Measurements from ENCODE around the gene CCDC172.

The CCDC172 gene

GRCh38 chr10:116311706-116312490, 12.3 kb upstream of the CCDC172 start:
- no peak overlapping the region for H3K27ac Mint-ChIP-seq
- H3K36me3 Mint-ChIP-seq: no peaks in the 10 kb centered on the region
- H3K4me3 Mint-ChIP-seq: no peak overlapping the region
- H3K9me3 Mint-ChIP-seq (ENCODE audit: low read depth): no peaks in the 10 kb centered on the region
- peaks cover 6% of the 10 kb centered on the region for H3K27me3 Mint-ChIP-seq
- peaks cover 7% of the 10 kb centered on the region for H3K4me1 Mint-ChIP-seq (ENCODE audit: low read depth)

- Mint-ChIP-seq H3K36me3 (no peaks in the 10 kb centered on the region), H3K27me3 (peaks cover 4% of the 10 kb centered on the region), H3K9me3 (ENCODE audit: low read depth) (no peaks in the 10 kb centered on the region), H3K4me1 (ENCODE audit: low read depth) (peaks cover 13% of the 10 kb centered on the region), H3K4me3 (no peak overlapping the region), H3K27ac (no peak overlapping the region)
Observed at GRCh38 chr10:116312548-116312947, 11.7 kb upstream of the CCDC172 start.

GRCh38 chr10:116316503-116316902, 7.7 kb upstream of the CCDC172 start:
- no peaks in the 10 kb centered on the region for H3K9me3 Mint-ChIP-seq (ENCODE audit: low read depth)
- H3K4me3 Mint-ChIP-seq: no peak overlapping the region
- H3K4me1 Mint-ChIP-seq (ENCODE audit: low read depth): peaks cover 13% of the 10 kb centered on the region
- peaks cover 3% of the 10 kb centered on the region for H3K27me3 Mint-ChIP-seq
- no peak overlapping the region for H3K27ac Mint-ChIP-seq
- no peaks in the 10 kb centered on the region for H3K36me3 Mint-ChIP-seq

GRCh38 chr10:116324951-116325635, 845 bp downstream of the CCDC172 start:
- no peak overlapping the region for H3K4me3 Mint-ChIP-seq
- H3K36me3 Mint-ChIP-seq: no peaks in the 10 kb centered on the region
- no peak overlapping the region for H3K27ac Mint-ChIP-seq
- no peaks in the 10 kb centered on the region for H3K9me3 Mint-ChIP-seq (ENCODE audit: low read depth)
- no peaks in the 10 kb centered on the region for H3K4me1 Mint-ChIP-seq (ENCODE audit: low read depth)
- H3K27me3 Mint-ChIP-seq: no peaks in the 10 kb centered on the region

GRCh38 chr10:116325987-116326386, 1.7 kb downstream of the CCDC172 start:
- no peaks in the 10 kb centered on the region for H3K36me3 Mint-ChIP-seq
- no peaks in the 10 kb centered on the region for H3K9me3 Mint-ChIP-seq (ENCODE audit: low read depth)
- H3K4me1 Mint-ChIP-seq (ENCODE audit: low read depth): no peaks in the 10 kb centered on the region
- H3K27me3 Mint-ChIP-seq: no peaks in the 10 kb centered on the region
- H3K27ac Mint-ChIP-seq: no peak overlapping the region
- no peak overlapping the region for H3K4me3 Mint-ChIP-seq

DNA sequence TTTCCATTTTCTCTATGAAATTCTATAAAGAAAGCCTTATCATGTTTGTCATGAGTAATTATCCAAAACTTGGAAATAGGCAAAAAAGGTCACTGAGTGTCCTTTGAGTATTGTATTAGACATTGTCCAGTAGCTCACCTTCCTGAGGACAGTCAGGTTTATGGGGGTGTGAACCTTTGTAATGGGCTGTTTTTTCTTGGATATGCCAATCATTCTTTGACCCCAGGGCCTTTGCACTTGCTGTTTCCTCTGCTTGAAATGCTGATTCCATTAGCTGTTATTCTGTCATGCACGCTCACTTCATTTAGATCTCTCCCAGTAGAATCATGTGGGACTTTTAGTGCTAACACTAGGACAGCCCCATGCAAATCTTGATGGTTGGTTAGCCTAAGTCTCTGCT, 4.9 kb downstream of the CCDC172 start:
- Mint-ChIP-seq H3K27me3 (peaks cover 3% of the 10 kb centered on the region), H3K4me1 (ENCODE audit: low read depth) (no peaks in the 10 kb centered on the region), H3K4me3 (no peak overlapping the region), H3K9me3 (ENCODE audit: low read depth) (no peaks in the 10 kb centered on the region), H3K27ac (no peak overlapping the region), H3K36me3 (no peaks in the 10 kb centered on the region)

DNA sequence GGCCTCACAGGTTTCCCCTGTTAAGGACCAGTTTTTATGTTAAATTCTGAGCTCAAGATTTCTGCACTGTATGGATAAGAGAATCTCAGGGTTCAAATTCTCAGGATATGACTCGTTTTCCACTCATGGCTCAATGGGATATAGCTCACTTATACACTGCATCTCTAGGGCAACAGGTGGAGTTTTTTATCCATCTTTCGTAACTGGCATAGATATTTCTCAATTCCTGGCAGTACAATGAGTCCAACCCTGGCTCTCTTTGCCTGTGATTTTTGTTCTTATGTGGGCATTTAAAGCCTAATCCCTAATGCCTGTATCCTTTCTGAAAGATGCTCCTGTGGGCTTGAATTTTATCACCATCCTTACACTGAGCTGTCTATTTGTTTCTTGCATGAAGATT, 7.6 kb downstream of the CCDC172 start:
- Mint-ChIP-seq H3K27ac (no peak overlapping the region), H3K36me3 (no peaks in the 10 kb centered on the region), H3K4me3 (no peak overlapping the region), H3K9me3 (ENCODE audit: low read depth) (no peaks in the 10 kb centered on the region), H3K4me1 (ENCODE audit: low read depth) (no peaks in the 10 kb centered on the region), H3K27me3 (peaks cover 3% of the 10 kb centered on the region)

DNA sequence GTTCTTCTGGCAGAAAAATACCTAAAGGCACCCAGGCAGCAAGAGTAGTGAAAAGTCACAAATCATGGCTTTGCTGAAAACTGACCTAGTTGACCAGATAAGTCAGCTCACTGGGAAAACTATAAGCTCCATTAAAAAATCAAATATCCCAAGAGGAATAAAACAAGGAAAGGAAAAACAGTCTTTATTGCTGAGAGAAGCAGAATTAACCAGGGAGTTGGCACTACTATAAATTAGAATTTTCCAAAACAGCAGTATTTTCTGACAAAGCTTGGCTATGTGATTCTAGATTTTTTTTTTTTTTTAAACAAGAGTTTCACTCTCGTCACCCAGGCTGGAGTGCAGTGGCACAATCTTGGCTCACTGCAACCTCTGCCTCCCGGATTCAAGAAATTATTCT, 12.6 kb downstream of the CCDC172 start:
- H3K27ac Mint-ChIP-seq: no peak overlapping the region
- H3K27me3 Mint-ChIP-seq: peaks cover 5% of the 10 kb centered on the region
- no peaks in the 10 kb centered on the region for H3K9me3 Mint-ChIP-seq (ENCODE audit: low read depth)
- no peaks in the 10 kb centered on the region for H3K4me1 Mint-ChIP-seq (ENCODE audit: low read depth)
- no peaks in the 10 kb centered on the region for H3K36me3 Mint-ChIP-seq
- no peak overlapping the region for H3K4me3 Mint-ChIP-seq

- Mint-ChIP-seq H3K4me3 (no peak overlapping the region), H3K27me3 (no peaks in the 10 kb centered on the region), H3K9me3 (ENCODE audit: low read depth) (no peaks in the 10 kb centered on the region)
Observed at GRCh38 chr10:116352125-116352524, 27.9 kb downstream of the CCDC172 start.

DNA sequence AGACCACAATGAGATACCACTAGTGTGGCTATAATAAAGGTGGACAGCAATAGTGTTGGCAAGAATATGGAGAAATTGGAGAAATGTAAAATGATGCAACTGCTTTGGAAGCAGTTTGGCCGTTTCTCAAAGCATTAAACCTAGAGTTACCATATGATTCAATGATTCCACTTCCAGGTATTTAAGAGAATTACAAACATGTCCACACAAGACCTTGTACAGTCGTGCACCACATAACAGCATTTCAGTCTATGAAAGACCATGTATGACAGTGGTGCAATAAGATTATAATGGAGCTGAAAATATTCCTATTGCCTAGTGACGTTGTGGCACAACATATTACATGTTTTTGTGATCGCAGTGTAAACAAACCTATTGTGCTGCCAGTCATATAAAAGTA, 29.6 kb downstream of the CCDC172 start:
- Mint-ChIP-seq H3K9me3 (ENCODE audit: low read depth) (no peaks in the 10 kb centered on the region), H3K27ac (no peak overlapping the region), H3K4me1 (ENCODE audit: low read depth) (no peaks in the 10 kb centered on the region), H3K4me3 (no peak overlapping the region), H3K27me3 (no peaks in the 10 kb centered on the region), H3K36me3 (no peaks in the 10 kb centered on the region)

More at GRCh38 chr10:116352125-116352524, 27.9 kb downstream of the CCDC172 start:
- Mint-ChIP-seq H3K27ac (no peak overlapping the region), H3K4me1 (ENCODE audit: low read depth) (no peaks in the 10 kb centered on the region), H3K36me3 (no peaks in the 10 kb centered on the region)

GRCh38 chr10:116355341-116355740, 31.1 kb downstream of the CCDC172 start:
- H3K4me1 Mint-ChIP-seq (ENCODE audit: low read depth): no peaks in the 10 kb centered on the region
- no peak overlapping the region for H3K4me3 Mint-ChIP-seq
- no peaks in the 10 kb centered on the region for H3K36me3 Mint-ChIP-seq
- H3K9me3 Mint-ChIP-seq (ENCODE audit: low read depth): no peaks in the 10 kb centered on the region
- no peak overlapping the region for H3K27ac Mint-ChIP-seq
- H3K27me3 Mint-ChIP-seq: no peaks in the 10 kb centered on the region

GRCh38 chr10:116356833-116357232, 32.6 kb downstream of the CCDC172 start:
- H3K9me3 Mint-ChIP-seq (ENCODE audit: low read depth): no peaks in the 10 kb centered on the region
- no peak overlapping the region for H3K4me3 Mint-ChIP-seq
- no peaks in the 10 kb centered on the region for H3K36me3 Mint-ChIP-seq
- H3K27ac Mint-ChIP-seq: no peak overlapping the region
- H3K27me3 Mint-ChIP-seq: no peaks in the 10 kb centered on the region
- H3K4me1 Mint-ChIP-seq (ENCODE audit: low read depth): no peaks in the 10 kb centered on the region

DNA sequence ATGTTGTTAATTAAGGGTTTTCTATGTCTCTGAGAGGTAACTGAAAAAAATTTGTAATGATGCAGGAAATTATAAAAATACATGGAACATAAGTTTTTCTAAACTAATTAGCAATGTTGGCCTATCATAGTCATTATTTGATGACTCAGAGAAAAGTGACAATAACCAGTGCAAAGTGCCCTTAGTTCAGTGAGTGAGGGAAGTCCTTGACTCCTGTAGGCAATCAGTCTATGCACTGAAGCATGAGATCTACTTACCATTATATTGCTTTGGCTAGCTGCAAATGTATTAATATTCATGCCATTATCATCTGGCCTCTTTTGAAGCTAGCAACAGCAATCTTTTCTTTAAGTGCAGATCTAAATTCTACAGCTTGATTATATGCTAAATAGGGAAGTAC, 40.6 kb downstream of the CCDC172 start:
- no peaks in the 10 kb centered on the region for H3K9me3 Mint-ChIP-seq (ENCODE audit: low read depth)
- H3K36me3 Mint-ChIP-seq: no peaks in the 10 kb centered on the region
- H3K4me1 Mint-ChIP-seq (ENCODE audit: low read depth): no peaks in the 10 kb centered on the region
- H3K27me3 Mint-ChIP-seq: no peaks in the 10 kb centered on the region
- no peak overlapping the region for H3K27ac Mint-ChIP-seq
- H3K4me3 Mint-ChIP-seq: no peak overlapping the region

GRCh38 chr10:116371737-116372136, 47.5 kb downstream of the CCDC172 start:
- no peaks in the 10 kb centered on the region for H3K9me3 Mint-ChIP-seq (ENCODE audit: low read depth)
- no peak overlapping the region for H3K27ac Mint-ChIP-seq
- H3K4me1 Mint-ChIP-seq (ENCODE audit: low read depth): no peaks in the 10 kb centered on the region
- peaks cover 13% of the 10 kb centered on the region for H3K27me3 Mint-ChIP-seq
- H3K4me3 Mint-ChIP-seq: no peak overlapping the region
- no peaks in the 10 kb centered on the region for H3K36me3 Mint-ChIP-seq

GRCh38 chr10:116382290-116382689, 58.0 kb downstream of the CCDC172 start:
- no peaks in the 10 kb centered on the region for H3K27me3 Mint-ChIP-seq
- H3K36me3 Mint-ChIP-seq: no peaks in the 10 kb centered on the region
- no peaks in the 10 kb centered on the region for H3K9me3 Mint-ChIP-seq (ENCODE audit: low read depth)
- H3K4me1 Mint-ChIP-seq (ENCODE audit: low read depth): no peaks in the 10 kb centered on the region
- H3K27ac Mint-ChIP-seq: no peak overlapping the region
- H3K4me3 Mint-ChIP-seq: no peak overlapping the region

- Mint-ChIP-seq H3K27me3 (no peaks in the 10 kb centered on the region), H3K4me3 (no peak overlapping the region), H3K4me1 (ENCODE audit: low read depth) (no peaks in the 10 kb centered on the region), H3K9me3 (ENCODE audit: low read depth) (no peaks in the 10 kb centered on the region), H3K27ac (no peak overlapping the region), H3K36me3 (no peaks in the 10 kb centered on the region)
Observed at GRCh38 chr10:116385311-116385710, 61.1 kb downstream of the CCDC172 start.
